Suprapubic skin (tissue), 4 donors: ENCODE results near the gene ARHGAP44. TPM values are rescaled to one million over a fixed set of nuclear protein-coding genes. Genes with fewer than 3 reads are reported as not detected.

Experiments
- DNase-seq, 2 donors: peaks; one replicate each; pipeline ENCODE4 v3.0.0-alpha.2; 2019; ENCODE audit warnings: low spot score in 2 of 2
- H3K27ac ChIP-seq: fragments of 200-600 bp; sonication (generic); one replicate; pipeline ENCODE4 v1.5.1; 2019
- H3K27me3 ChIP-seq: fragments of 200-600 bp; sonication (generic); one replicate; pipeline ENCODE4 v1.5.1; 2019
- H3K36me3 ChIP-seq: fragments of 200-600 bp; sonication (generic); one replicate; pipeline ENCODE4 v1.5.1; 2019
- H3K4me1 ChIP-seq: fragments of 200-600 bp; sonication (generic); one replicate; pipeline ENCODE4 v1.5.1; 2019
- H3K4me3 ChIP-seq: fragments of 200-600 bp; sonication (generic); one replicate; pipeline ENCODE4 v1.5.1; 2019; ENCODE audit warnings: mild to moderate bottlenecking
- H3K9me3 ChIP-seq: fragments of 200-600 bp; sonication (generic); one replicate; pipeline ENCODE4 v1.5.1; 2019
- EP300 ChIP-seq: sonication (generic); formaldehyde crosslinking; IDR thresholded peaks from one replicate; pipeline ENCODE4 v1.6.1; 2017; ENCODE audit warnings: antibody characterized with exemption
- POLR2A ChIP-seq, 2 donors: fragments of 450-650 bp; IDR thresholded peaks; one replicate each; pipeline ENCODE4 v1.6.1; 2017; ENCODE audit warnings: antibody characterized with exemption in 2 of 2, mild to moderate bottlenecking in 2 of 2, moderate library complexity in 2 of 2
- POLR2AphosphoS5 ChIP-seq, 3 donors: sonication (generic); formaldehyde crosslinking; IDR thresholded peaks; one replicate each; pipeline ENCODE4 v1.6.1; 2017; ENCODE audit warnings: antibody characterized with exemption in 3 of 3
- WGBS: methylation state at CpG from one replicate; pipeline ENCODE4 v1.1.5; 2018; 5-methylcytosine and 5-hydroxymethylcytosine counted together
- total RNA-seq, 4 donors: library from RNA; depleted of rRNA; stranded (reverse); fragments of >200 nt; gene quantifications; one replicate each; pipeline ENCODE4 v1.1.0, GENCODE V29; 2016
- TF ChIP-seq, protein P1 (sequence below), 2 donors: fragments of 200-600 bp in 1 of 2; fragments of 450-650 bp in 1 of 2; sonication (generic) in 1 of 2; IDR thresholded peaks; one replicate each; pipeline ENCODE4 v1.5.1; 2016 to 2019; ENCODE audit warnings: antibody characterized with exemption in 2 of 2, mild to moderate bottlenecking in 1 of 2, moderate library complexity in 1 of 2

ARHGAP44 gene
- total RNA-seq, 4 donors from 2014 or later: 3.5 to 7.1 (median 5.3) TPM

DNA sequence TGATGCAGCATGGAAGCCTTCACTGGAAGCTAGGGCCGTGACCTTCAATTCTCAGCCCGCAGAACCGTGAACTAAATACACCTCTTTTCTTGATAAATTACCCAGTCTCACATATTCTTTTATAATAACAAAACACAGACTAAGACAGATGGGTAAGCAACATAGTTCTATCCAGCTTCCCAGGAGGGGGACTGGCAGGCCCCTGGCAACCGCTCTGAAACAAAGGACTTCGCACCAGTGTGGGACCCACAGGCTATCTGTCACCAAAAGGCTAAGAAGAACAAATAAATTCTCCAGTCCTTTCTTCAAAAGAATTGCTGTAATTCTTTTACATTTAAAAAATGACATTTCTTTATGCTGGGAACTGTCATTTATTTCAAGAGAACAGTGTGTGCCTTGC lies 209.6 kb downstream of the ARHGAP44 start:
- no peak overlapping the region for H3K4me3 ChIP-seq
- H3K36me3 ChIP-seq: peaks cover 98% of the 10 kb centered on the region
- H3K9me3 ChIP-seq: no peaks in the 10 kb centered on the region
- no peaks in the 10 kb centered on the region for H3K4me1 ChIP-seq
- TF ChIP-seq, protein P1, sequence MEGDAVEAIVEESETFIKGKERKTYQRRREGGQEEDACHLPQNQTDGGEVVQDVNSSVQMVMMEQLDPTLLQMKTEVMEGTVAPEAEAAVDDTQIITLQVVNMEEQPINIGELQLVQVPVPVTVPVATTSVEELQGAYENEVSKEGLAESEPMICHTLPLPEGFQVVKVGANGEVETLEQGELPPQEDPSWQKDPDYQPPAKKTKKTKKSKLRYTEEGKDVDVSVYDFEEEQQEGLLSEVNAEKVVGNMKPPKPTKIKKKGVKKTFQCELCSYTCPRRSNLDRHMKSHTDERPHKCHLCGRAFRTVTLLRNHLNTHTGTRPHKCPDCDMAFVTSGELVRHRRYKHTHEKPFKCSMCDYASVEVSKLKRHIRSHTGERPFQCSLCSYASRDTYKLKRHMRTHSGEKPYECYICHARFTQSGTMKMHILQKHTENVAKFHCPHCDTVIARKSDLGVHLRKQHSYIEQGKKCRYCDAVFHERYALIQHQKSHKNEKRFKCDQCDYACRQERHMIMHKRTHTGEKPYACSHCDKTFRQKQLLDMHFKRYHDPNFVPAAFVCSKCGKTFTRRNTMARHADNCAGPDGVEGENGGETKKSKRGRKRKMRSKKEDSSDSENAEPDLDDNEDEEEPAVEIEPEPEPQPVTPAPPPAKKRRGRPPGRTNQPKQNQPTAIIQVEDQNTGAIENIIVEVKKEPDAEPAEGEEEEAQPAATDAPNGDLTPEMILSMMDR (IDR thresholded peaks at IDR 0.05): no peak
- TF ChIP-seq POLR2AphosphoS5 (IDR thresholded peaks at IDR 0.05) (no peak), EP300 (no peak), POLR2A (IDR thresholded peaks at IDR 0.05) (no peak)
- no peaks in the 10 kb centered on the region for H3K27me3 ChIP-seq
- whole genome bisulfite sequencing: 89% methylated on average over 5 of the region's 5 CpGs
- no peak overlapping the region for H3K27ac ChIP-seq
- no peak for DNase-seq

DNA sequence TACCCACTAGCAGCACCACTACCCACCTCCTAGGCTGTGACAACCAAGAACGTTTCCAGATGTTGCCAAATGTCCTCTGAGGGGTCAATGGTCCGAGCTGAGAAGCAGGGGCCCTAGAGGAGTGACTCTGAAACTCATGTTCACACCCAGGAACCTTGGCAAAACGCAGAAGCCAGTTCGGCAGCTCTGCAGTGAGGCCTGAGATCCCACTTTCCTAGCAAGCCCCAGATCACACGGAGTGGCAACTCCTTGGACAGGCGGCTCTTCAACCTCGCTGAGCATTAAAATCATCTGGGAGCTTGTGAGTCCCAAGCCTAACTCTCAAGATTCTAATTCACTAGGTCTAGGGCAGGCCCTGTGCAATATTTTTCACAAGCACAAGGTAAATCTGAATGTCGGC lies 211.3 kb downstream of the ARHGAP44 start:
- DNase-seq: peak in 1 of 2 donors; percentile 40
- Histone ChIP-seq H3K4me1 (no peaks in the 10 kb centered on the region), H3K9me3 (no peaks in the 10 kb centered on the region), H3K27me3 (no peaks in the 10 kb centered on the region), H3K27ac (no peak overlapping the region), H3K4me3 (no peak overlapping the region), H3K36me3 (peaks cover 98% of the 10 kb centered on the region)
- TF ChIP-seq, protein P1 (IDR thresholded peaks at IDR 0.05): no peak
- TF ChIP-seq POLR2A (IDR thresholded peaks at IDR 0.05) (no peak), POLR2AphosphoS5 (IDR thresholded peaks at IDR 0.05) (no peak), EP300 (no peak)
- WGBS: 91% methylated on average over 5 of the region's 8 CpGs

DNA sequence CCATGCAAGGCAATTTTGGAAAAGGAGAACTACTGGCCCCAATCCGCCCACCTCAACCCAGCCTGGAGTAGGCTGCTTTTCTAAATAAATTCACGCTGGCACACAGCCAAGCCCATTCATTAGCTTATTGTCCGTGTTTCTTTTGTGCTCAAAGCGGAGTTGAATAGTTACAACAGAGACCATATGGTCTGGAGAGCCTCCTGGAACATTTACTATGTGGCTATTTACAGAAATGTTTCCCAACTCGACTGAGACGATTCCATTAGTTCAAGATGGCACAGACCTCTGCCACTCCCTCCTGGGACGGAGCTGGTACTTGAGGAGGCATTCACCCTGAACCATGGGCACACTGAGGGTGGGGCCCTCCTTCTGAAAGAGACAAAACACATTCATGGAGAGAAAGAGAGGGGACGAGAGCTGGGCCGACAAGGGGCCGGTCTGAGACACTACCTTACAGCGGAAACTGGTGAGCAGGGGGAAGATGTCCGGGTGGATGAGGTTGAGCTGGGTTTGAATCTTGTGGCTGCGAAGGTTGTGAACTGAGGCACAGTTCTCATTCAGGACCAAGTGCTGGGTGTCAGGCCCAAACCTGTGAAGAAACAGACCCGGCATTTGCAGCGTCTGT lies 212.8 kb downstream of the ARHGAP44 start:
- H3K4me3 ChIP-seq: no peak overlapping the region
- no peaks in the 10 kb centered on the region for H3K27me3 ChIP-seq
- no peaks in the 10 kb centered on the region for H3K4me1 ChIP-seq
- TF ChIP-seq POLR2AphosphoS5 (IDR thresholded peaks at IDR 0.05) (no peak), EP300 (no peak), POLR2A (IDR thresholded peaks at IDR 0.05) (no peak)
- TF ChIP-seq, protein P1 (IDR thresholded peaks at IDR 0.05): no peak
- no peak overlapping the region for H3K27ac ChIP-seq
- 76% methylated on average over 15 of the region's 15 CpGs for WGBS
- peaks cover 98% of the 10 kb centered on the region for H3K36me3 ChIP-seq
- no peaks in the 10 kb centered on the region for H3K9me3 ChIP-seq
- DNase-seq: peak in 1 of 2 donors; percentile 37

DNA sequence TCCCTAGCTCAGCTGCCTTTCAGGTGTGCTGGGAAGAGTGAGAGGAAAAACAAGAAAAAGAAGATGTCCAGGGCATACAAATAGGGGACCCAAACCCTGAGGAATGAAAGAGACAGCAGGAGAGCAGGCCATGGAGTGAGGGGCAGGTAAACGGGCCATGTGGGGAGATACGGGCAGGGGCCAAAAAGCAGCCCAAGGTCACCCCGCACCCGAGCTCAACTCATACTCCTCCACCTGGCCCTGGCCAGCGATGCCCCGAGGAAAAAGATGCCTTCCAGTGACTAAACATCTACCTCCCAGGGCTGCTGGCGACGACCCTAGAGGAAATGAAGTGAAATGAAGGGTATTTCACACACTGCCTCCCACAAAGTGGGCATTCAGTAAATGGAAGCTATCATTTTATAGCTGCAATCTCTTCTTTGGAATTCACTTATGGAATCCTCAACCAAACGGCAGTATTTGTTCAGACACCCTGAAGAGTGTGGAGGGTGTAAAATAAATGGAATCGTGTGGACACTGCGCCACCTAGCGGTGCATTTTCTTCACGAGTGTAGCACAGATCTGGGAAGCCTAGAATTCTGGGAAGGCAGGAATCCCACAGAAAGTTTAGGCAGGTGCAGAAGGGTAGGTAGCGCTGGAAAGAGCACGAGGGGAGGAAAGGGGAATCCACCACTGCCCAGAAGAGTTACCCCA lies 213.6 kb downstream of the ARHGAP44 start:
- H3K36me3 ChIP-seq: peaks cover 98% of the 10 kb centered on the region
- no peak overlapping the region for H3K27ac ChIP-seq
- peak in 1 of 2 donors; percentile 83 for DNase-seq
- H3K4me3 ChIP-seq: no peak overlapping the region
- H3K27me3 ChIP-seq: no peaks in the 10 kb centered on the region
- TF ChIP-seq, protein P1 (IDR thresholded peaks at IDR 0.05): peak; percentile 60 to 73
- no peak for TF ChIP-seq POLR2AphosphoS5 (IDR thresholded peaks at IDR 0.05)
- no peaks in the 10 kb centered on the region for H3K9me3 ChIP-seq
- WGBS: 48% methylated on average over 15 of the region's 15 CpGs
- H3K4me1 ChIP-seq: no peaks in the 10 kb centered on the region

DNA sequence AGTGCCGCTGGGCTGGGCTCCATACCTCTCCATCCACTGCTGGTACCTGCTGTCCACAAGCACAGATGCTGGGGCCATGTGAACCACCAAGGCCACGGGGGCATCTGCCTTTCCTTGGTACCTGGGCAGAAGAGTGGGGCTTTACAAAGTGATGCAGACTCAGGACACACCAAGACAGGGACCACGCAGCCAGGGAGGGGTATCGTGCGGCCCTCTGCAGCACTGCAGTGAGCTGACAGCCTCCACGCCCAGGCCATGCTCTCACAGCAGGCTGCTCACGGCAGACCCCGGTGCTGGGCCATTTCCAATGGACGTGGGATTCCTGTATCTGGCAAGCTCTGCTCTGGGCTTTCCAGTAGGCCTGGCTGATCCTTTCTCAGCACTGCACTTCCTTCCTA lies 214.2 kb downstream of the ARHGAP44 start:
- H3K4me1 ChIP-seq: no peaks in the 10 kb centered on the region
- peaks cover 98% of the 10 kb centered on the region for H3K36me3 ChIP-seq
- peak in 1 of 2 donors; percentile 58 for DNase-seq
- no peaks in the 10 kb centered on the region for H3K9me3 ChIP-seq
- no peak overlapping the region for H3K4me3 ChIP-seq
- no peak for TF ChIP-seq POLR2A (IDR thresholded peaks at IDR 0.05)
- TF ChIP-seq, protein P1 (IDR thresholded peaks at IDR 0.05): peak in 1 of 2 donors; percentile 3
- TF ChIP-seq EP300: no peak
- 61% methylated on average over 6 of the region's 9 CpGs for WGBS
- H3K27me3 ChIP-seq: no peaks in the 10 kb centered on the region
- no peak overlapping the region for H3K27ac ChIP-seq
